A549 treated with RU486 at 1 μM for 4 hours (cell line): ENCODE measurements around the gene RPF1. TPM values are rescaled to one million over a fixed set of nuclear protein-coding genes. Genes with fewer than 3 reads are reported as not detected.

Experiments
- total RNA-seq: library from RNA; stranded (reverse); fragments of 200-300 nt; extraction: Qiagen RNA extraction; gene quantifications from 5 replicates; pipeline ENCODE4 v1.2.3, GENCODE V29; 2022; ENCODE audit warnings: low read depth

The RPF1 gene, protein sequence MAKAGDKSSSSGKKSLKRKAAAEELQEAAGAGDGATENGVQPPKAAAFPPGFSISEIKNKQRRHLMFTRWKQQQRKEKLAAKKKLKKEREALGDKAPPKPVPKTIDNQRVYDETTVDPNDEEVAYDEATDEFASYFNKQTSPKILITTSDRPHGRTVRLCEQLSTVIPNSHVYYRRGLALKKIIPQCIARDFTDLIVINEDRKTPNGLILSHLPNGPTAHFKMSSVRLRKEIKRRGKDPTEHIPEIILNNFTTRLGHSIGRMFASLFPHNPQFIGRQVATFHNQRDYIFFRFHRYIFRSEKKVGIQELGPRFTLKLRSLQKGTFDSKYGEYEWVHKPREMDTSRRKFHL
- 21.0 to 36.2 TPM (median 32.6 TPM) in 5 replicates for total RNA-seq

GRCh38 chr1:84478876-84479868 is at the start of gene RPF1:
TSS of gene RPF1 (plus strand) at chr1:84479266. CDS start at chr1:84479282, 16 bp downstream.

GRCh38 chr1:84506002-84506728 is 27.1 kb downstream of the RPF1 start, which contains the start of the genes GNG5 and SPATA1:
TSS of gene GNG5 (minus strand) at chr1:84506581. CDS start at chr1:84506091, 490 bp downstream.
TSS of gene SPATA1 (plus strand) at chr1:84506386. CDS start at chr1:84516360, 9,974 bp downstream.

Other genes starting within 250 kb of the RPF1 start
- gene SAMD13, start 177.6 kb upstream of the RPF1 start, total RNA-seq: 0.19 to 0.67 TPM (median 0.45 TPM) in 5 replicates
- gene DNASE2B, start 80.8 kb upstream of the RPF1 start, total RNA-seq: not detected in 5 replicates
- 0.43 to 1.7 TPM (median 0.95 TPM) in 3 of 5 replicates, not detected in the others for gene SPATA1, start 27.1 kb downstream of the RPF1 start, total RNA-seq
- 153 to 191 TPM (median 184 TPM) in 5 replicates for gene GNG5, start 27.3 kb downstream of the RPF1 start, total RNA-seq
- gene CTBS, start 95.2 kb downstream of the RPF1 start, total RNA-seq: 3.0 to 6.9 TPM (median 5.9 TPM) in 5 replicates
- gene SSX2IP, start 211.2 kb downstream of the RPF1 start, total RNA-seq: 7.3 to 14.2 TPM (median 13.1 TPM) in 5 replicates